Uterus (tissue), 4 donors: Measurements from ENCODE around the gene SLC34A2. TPM values are rescaled to one million over a fixed set of nuclear protein-coding genes. Genes with fewer than 3 reads are reported as not detected.
"Not testable (repeated sequence)": the region's sequence is repeated elsewhere in the genome, so short reads cannot be mapped to it uniquely, and the experiment has no call there.

Experiments used
- DNase-seq, 2 donors: peaks; one replicate each; pipeline ENCODE4 v3.0.0-alpha.2; 2019 to 2020
- H3K27ac ChIP-seq, 2 donors: fragments of 200-600 bp; sonication (generic); 1 replicate in 1 of 2; 2 replicates in 1 of 2; pipeline ENCODE4 v1.5.1; 2016 to 2018
- H3K27me3 ChIP-seq, 2 donors: fragments of 200-600 bp; sonication (generic); one replicate each; pipeline ENCODE4 v1.5.1; 2018 to 2019; ENCODE audit warnings: control low read depth in 1 of 2
- H3K36me3 ChIP-seq, 2 donors: fragments of 200-600 bp; sonication (generic); one replicate each; pipeline ENCODE4 v1.5.1; 2019; ENCODE audit warnings: control low read depth in 1 of 2
- H3K4me1 ChIP-seq, 2 donors: fragments of 200-600 bp; sonication (generic); one replicate each; pipeline ENCODE4 v1.5.1; 2018 to 2019; ENCODE audit warnings: control low read depth in 1 of 2
- H3K4me3 ChIP-seq, 2 donors: fragments of 200-600 bp; sonication (generic); 1 replicate in 1 of 2; 2 replicates in 1 of 2; pipeline ENCODE4 v1.5.1; 2018 to 2019; ENCODE audit warnings: mild to moderate bottlenecking in 1 of 2
- H3K9me3 ChIP-seq, 2 donors: fragments of 200-600 bp; sonication (generic); one replicate each; pipeline ENCODE4 v1.5.1; 2019; ENCODE audit warnings: control low read depth in 1 of 2
- POLR2A ChIP-seq, 2 donors: fragments of 450-650 bp; IDR thresholded peaks; one replicate each; pipeline ENCODE4 v1.6.1; 2016; ENCODE audit warnings: antibody characterized with exemption in 2 of 2, mild to moderate bottlenecking in 1 of 2, moderate library complexity in 1 of 2
- intact Hi-C: fragments of 100-400 bp; cut with DNase I; formaldehyde crosslinking; loops from one replicate; pipeline ENCODE4 v1.15.1; 2023; ENCODE audit warnings: low total_unique reads
- total RNA-seq, 4 donors: library from RNA; depleted of rRNA in 3 of 4; stranded (reverse); fragments of >200 nt in 3 of 4; gene quantifications; one replicate each; pipeline versions ENCODE4 v1.1.0 to v1.2.4, GENCODE V29; 2014 to 2023
- TF ChIP-seq, protein P1 (sequence below), 4 experiments: fragments of 200-600 bp in 2 of 4; fragments of 450-650 bp in 2 of 4; sonication (generic) in 2 of 4; IDR thresholded peaks; one replicate each; pipeline ENCODE4 v1.5.1; 2016 to 2019; ENCODE audit warnings: antibody characterized with exemption in 4 of 4, mild to moderate bottlenecking in 2 of 4, moderate library complexity in 1 of 4
- donor health status: DM: yes; HTN: yes; CAD: no.

Gene SLC34A2, protein sequence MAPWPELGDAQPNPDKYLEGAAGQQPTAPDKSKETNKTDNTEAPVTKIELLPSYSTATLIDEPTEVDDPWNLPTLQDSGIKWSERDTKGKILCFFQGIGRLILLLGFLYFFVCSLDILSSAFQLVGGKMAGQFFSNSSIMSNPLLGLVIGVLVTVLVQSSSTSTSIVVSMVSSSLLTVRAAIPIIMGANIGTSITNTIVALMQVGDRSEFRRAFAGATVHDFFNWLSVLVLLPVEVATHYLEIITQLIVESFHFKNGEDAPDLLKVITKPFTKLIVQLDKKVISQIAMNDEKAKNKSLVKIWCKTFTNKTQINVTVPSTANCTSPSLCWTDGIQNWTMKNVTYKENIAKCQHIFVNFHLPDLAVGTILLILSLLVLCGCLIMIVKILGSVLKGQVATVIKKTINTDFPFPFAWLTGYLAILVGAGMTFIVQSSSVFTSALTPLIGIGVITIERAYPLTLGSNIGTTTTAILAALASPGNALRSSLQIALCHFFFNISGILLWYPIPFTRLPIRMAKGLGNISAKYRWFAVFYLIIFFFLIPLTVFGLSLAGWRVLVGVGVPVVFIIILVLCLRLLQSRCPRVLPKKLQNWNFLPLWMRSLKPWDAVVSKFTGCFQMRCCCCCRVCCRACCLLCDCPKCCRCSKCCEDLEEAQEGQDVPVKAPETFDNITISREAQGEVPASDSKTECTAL
- 10 to 100 TPM in 1 of 4 donors, 1 to 10 TPM in 2, not detected in 1; 2.6 to 31.2 (median 4.1) TPM for total RNA-seq

DNA sequence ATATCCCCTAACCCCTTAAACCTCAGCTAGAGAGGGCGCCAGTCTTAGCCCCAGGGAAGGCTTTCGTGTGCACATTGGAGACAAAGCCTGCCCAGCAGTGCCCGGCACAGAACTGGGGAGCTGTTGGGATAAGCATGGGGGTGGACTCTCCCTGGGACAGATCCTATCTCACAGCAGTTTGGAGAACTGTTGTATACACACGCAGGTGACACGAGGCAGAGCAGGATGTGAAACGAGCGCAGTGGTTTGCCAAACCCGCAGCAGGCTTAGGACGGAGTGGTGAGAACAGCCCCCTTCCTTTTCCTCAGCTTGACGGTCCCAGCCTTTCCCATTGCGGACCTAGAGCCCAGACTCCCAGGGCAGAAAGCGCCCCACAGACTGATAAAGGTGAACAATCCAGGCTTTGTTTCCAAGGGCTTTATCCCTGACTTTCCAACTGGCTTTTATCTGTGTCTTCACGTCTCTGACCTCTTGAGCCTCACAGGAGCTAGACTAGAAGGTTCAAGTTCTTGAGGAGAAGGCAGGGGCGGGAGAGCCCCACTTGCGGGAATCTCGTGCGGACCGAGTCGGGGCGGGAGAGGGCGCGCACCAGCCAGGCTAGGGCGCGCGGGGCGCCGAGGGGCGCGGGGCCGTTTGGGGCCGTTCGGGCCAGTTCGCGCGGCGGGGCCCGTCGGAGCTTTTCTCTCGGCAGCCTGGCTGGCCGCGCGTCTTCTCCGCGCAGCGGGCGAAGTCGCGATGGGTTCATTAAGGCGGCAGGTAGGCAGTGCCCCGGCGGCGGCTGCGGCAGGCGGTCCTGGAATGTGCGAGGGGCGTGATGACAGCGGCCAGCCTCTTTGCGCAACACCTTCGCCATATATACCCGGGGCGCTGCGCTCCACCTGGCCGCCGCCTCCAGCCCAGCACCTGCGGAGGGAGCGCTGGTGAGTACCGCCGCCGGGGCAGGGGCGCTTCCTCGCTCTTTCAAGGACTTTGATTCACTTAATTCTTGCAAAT, at the start of gene SLC34A2:
SLC34A2 (plus strand) TSS at position 881 of the 993 bp plus-strand sequence. CDS start 6,650 bp downstream, outside the sequence.
- Histone ChIP-seq H3K4me1 (no peaks in the 10 kb centered on the region), H3K9me3 (no peaks in the 10 kb centered on the region), H3K4me3 (no peak within 1 kb of the TSS), H3K27ac (no peak within 1 kb of the TSS), H3K27me3 (no peaks in the 10 kb centered on the region), H3K36me3 (no peaks in the 10 kb centered on the region)
- peak in 1 of 2 donors; percentile 31 for TF ChIP-seq POLR2A (IDR thresholded peaks at IDR 0.05)
- TF ChIP-seq, protein P1, sequence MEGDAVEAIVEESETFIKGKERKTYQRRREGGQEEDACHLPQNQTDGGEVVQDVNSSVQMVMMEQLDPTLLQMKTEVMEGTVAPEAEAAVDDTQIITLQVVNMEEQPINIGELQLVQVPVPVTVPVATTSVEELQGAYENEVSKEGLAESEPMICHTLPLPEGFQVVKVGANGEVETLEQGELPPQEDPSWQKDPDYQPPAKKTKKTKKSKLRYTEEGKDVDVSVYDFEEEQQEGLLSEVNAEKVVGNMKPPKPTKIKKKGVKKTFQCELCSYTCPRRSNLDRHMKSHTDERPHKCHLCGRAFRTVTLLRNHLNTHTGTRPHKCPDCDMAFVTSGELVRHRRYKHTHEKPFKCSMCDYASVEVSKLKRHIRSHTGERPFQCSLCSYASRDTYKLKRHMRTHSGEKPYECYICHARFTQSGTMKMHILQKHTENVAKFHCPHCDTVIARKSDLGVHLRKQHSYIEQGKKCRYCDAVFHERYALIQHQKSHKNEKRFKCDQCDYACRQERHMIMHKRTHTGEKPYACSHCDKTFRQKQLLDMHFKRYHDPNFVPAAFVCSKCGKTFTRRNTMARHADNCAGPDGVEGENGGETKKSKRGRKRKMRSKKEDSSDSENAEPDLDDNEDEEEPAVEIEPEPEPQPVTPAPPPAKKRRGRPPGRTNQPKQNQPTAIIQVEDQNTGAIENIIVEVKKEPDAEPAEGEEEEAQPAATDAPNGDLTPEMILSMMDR (IDR thresholded peaks at IDR 0.05): no peak
- DNase-seq: no peak
- intact Hi-C loops: no loop called here

DNA sequence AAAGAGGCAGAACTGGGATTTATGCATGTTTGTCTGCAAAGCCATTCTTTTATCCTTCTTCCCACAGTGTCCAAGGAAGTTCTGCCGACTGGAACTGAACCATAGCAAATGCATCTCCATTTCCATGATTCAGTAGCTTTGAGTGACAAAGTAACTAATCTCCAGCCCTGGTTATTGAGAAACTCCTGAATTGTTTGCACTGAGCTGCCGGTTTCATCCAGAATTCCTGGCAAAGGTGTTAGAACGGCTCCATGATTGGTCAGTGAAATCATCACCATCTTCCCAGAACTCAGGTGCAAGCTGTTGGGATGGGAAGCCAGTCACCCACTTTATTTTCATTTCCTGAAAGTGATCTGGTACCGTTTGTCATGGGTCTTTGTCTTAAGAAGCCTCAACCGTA, 47.0 kb upstream of the SLC34A2 start:
- Histone ChIP-seq H3K9me3 (no peaks in the 10 kb centered on the region), H3K27me3 (no peaks in the 10 kb centered on the region), H3K4me1 (no peaks in the 10 kb centered on the region), H3K27ac (no peak overlapping the region), H3K36me3 (no peaks in the 10 kb centered on the region), H3K4me3 (no peak overlapping the region)
- TF ChIP-seq, protein P1 (IDR thresholded peaks at IDR 0.05): no peak
- TF ChIP-seq POLR2A (IDR thresholded peaks at IDR 0.05): no peak
- intact Hi-C loops: no loop called here
- no peak for DNase-seq

DNA sequence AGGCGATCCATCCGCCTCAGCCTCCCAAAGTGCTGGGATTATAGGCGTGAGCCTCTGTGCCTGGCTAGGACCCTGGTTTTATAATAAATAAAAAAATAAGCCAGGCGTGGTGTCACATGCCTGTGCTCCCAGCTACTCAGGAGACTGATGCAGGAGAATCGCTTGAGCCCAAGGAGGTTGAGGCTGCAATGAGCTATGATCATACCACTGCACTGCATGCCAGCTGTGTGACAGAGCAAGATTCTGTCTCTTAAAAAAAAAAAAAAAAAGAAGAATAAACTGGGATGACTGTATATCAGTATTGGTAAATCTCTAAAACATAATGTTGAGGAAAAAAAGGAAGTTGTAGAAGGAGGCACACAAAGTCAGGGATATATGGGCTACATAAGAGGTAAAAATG, 45.7 kb upstream of the SLC34A2 start:
- TF ChIP-seq, protein P1 (IDR thresholded peaks at IDR 0.05): no peak
- TF ChIP-seq POLR2A (IDR thresholded peaks at IDR 0.05): no peak
- intact Hi-C loops: no loop called here
- Histone ChIP-seq H3K27ac (no peak overlapping the region), H3K4me1 (no peaks in the 10 kb centered on the region), H3K4me3 (no peak overlapping the region), H3K27me3 (no peaks in the 10 kb centered on the region), H3K9me3 (no peaks in the 10 kb centered on the region), H3K36me3 (no peaks in the 10 kb centered on the region)
- no peak for DNase-seq

DNA sequence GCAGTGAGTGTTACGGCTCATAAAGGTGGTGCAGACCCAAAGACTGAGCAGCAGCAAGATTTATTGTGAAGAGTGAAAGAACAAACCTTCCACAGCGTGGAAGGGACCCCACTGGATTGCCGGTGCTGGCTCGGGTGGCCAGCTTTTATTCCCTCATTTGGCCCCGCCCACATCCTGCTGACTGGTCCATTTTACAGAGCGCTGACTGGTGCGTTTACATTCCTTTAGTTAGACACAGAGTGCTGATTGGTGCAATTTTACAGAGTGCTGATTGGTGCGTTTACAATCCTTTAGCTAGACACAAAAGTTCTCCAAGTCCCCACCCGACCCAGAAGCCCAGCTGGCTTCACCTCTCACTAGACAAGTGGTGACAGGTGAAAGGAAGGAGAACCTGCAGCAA, 42.0 kb upstream of the SLC34A2 start:
- DNase-seq, H3K4me1 ChIP-seq, H3K36me3 ChIP-seq, H3K27me3 ChIP-seq, H3K9me3 ChIP-seq, H3K4me3 ChIP-seq, H3K27ac ChIP-seq, intact Hi-C loops: not testable (repeated sequence)

DNA sequence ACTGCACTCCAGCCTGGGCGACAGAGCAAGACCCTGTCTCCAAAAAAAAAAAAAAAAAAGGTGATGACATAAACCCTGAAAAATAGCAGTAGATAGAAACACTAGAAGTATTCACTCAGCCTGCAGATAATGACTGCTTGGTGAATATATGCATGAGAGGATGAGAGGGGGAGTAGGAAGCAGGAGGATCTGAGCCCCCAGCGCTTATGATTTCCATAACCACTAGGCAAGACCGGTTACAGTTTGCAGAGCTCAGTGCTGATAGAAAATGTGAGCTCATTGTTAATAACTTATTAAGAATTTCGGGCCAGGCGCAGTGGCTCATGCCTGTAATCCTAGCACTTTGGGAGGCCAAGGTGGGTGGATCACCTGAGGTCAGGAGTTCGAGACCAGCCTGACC, 40.8 kb upstream of the SLC34A2 start:
- TF ChIP-seq, protein P1 (IDR thresholded peaks at IDR 0.05): no peak
- TF ChIP-seq POLR2A (IDR thresholded peaks at IDR 0.05): no peak
- intact Hi-C loops: no loop called here
- H3K27me3 ChIP-seq: no peaks in the 10 kb centered on the region
- H3K27ac ChIP-seq: no peak overlapping the region
- no peak for DNase-seq
- H3K9me3 ChIP-seq: no peaks in the 10 kb centered on the region
- no peaks in the 10 kb centered on the region for H3K36me3 ChIP-seq
- H3K4me1 ChIP-seq: no peaks in the 10 kb centered on the region
- H3K4me3 ChIP-seq: no peak overlapping the region
